ENCODE measurements around the gene MEIOSIN. TPM values are rescaled to one million over a fixed set of nuclear protein-coding genes. Genes with fewer than 3 reads are reported as not detected.

MEIOSIN gene
- total and polyA plus RNA-seq, 9 of the 15 experiments (the other 6 are each of a cell fraction or from before 2014, with no cell fraction given): 0.06 to 2.0 (median 0.76) TPM

GRCh38 chr19:45768984-45769782 lies 35.9 kb downstream of the MEIOSIN start, which contains the start of gene SIX5 (continued):
- no peak; the same call in 1 of the 2 replicates for TF ChIP-seq REST (IDR thresholded peaks at IDR 0.05; ENCODE audit: borderline replicate concordance)
- TF ChIP-seq REST (CRISPR knock-in tag; IDR thresholded peaks at IDR 0.05; ENCODE audit: low read depth): no peak
- TF ChIP-seq ZBTB7A (IDR thresholded peaks at IDR 0.05; ENCODE audit: borderline replicate concordance, control insufficient read depth, low read depth, low read length): peak; percentile 74; the same call in 1 of the 2 replicates
- TF ChIP-seq FOXK1 (CRISPR knock-in tag; IDR thresholded peaks at IDR 0.05; ENCODE audit: borderline replicate concordance): no peak
- no peak for TF ChIP-seq PPARD (CRISPR knock-in tag; IDR thresholded peaks at IDR 0.05)
- TF ChIP-seq MAFG (tag; conservative IDR thresholded peaks at IDR 0.05): no peak
- peak; percentile 82; the same call in 1 of the 2 replicates for TF ChIP-seq MTA3 (IDR thresholded peaks at IDR 0.05; ENCODE audit: borderline replicate concordance)
- TF ChIP-seq FOXJ3 (CRISPR knock-in tag; IDR thresholded peaks at IDR 0.05): no peak
- TF ChIP-seq BCL6 (CRISPR knock-in tag; IDR thresholded peaks at IDR 0.05): no peak
- peak; percentile 23; the same call in 1 of the 2 replicates for TF ChIP-seq HES1 (IDR thresholded peaks at IDR 0.05; ENCODE audit: low read depth)
- TF ChIP-seq SREBF2 (CRISPR knock-in tag; IDR thresholded peaks at IDR 0.05): no peak
- TF ChIP-seq GATA2 (CRISPR knock-in tag; IDR thresholded peaks at IDR 0.05): no peak
- no peak for TF ChIP-seq ZNF239 (CRISPR knock-in tag; IDR thresholded peaks at IDR 0.05)
- TF ChIP-seq IRF2 (CRISPR knock-in tag; IDR thresholded peaks at IDR 0.05): no peak
- TF ChIP-seq TEAD1 (CRISPR knock-in tag; IDR thresholded peaks at IDR 0.05): peak; percentile 61 to 86; a peak in 2 of 4 replicates
- no peak for TF ChIP-seq ZNF512 (tag; IDR thresholded peaks at IDR 0.05)
